SJCRH30 (cell line): Measurements from ENCODE around the gene GLDC. TPM values are rescaled to one million over a fixed set of nuclear protein-coding genes. Genes with fewer than 3 reads are reported as not detected.
"Not testable (repeated sequence)": the region's sequence is repeated elsewhere in the genome, so short reads cannot be mapped to it uniquely, and the experiment has no call there.

ENCODE experiments used
- DNase-seq, 2 experiments: peaks; one replicate each; pipeline ENCODE4 v3.0.0-alpha.2; 2015 to 2020
- H3K27ac ChIP-seq: fragments of 250-450 bp; sonication (Bioruptor Pico); 2 replicates; pipeline ENCODE4 v1.5.1; 2020; ENCODE audit warnings: mild to moderate bottlenecking, moderate library complexity
- H3K27me3 ChIP-seq: fragments of 250-450 bp; sonication (Bioruptor Pico); 2 replicates; pipeline ENCODE4 v1.5.1; 2020; ENCODE audit warnings: mild to moderate bottlenecking, moderate library complexity
- H3K36me3 ChIP-seq: fragments of 250-450 bp; sonication (Bioruptor Pico); 2 replicates; pipeline ENCODE4 v1.5.1; 2020; ENCODE audit warnings: mild to moderate bottlenecking, moderate library complexity
- H3K4me1 ChIP-seq: fragments of 250-450 bp; sonication (Bioruptor Pico); 2 replicates; pipeline ENCODE4 v1.5.1; 2020; ENCODE audit warnings: mild to moderate bottlenecking, moderate library complexity
- H3K4me3 ChIP-seq: fragments of 250-450 bp; sonication (Bioruptor Pico); 2 replicates; pipeline ENCODE4 v1.5.1; 2020; ENCODE audit warnings: mild to moderate bottlenecking, moderate library complexity
- H3K9me3 ChIP-seq: fragments of 250-450 bp; sonication (Bioruptor Pico); replicated peaks from 2 replicates; pipeline ENCODE4 v1.5.1; 2020; ENCODE audit warnings: mild to moderate bottlenecking, moderate library complexity
- total RNA-seq: library from RNA; depleted of rRNA; stranded (reverse); fragments of >200 nt; shearing (Covaris generic); gene quantifications from 2 replicates; pipeline ENCODE4 v1.2.3, GENCODE V29; 2014; rRNA removed

GLDC gene
- not detected in 2 replicates for total RNA-seq

GRCh38 chr9:6645355-6646292 lies at the start of gene GLDC:
Gene GLDC (minus strand): TSS chr9:6645729. CDS start chr9:6645499, 230 bp downstream.
- Histone ChIP-seq H3K4me1 (no peaks in the 10 kb centered on the region), H3K27ac (no peak within 1 kb of the TSS), H3K9me3 (no peaks in the 10 kb centered on the region), H3K27me3 (no peaks in the 10 kb centered on the region), H3K4me3 (no peak within 1 kb of the TSS), H3K36me3 (no peaks in the 10 kb centered on the region)
- no peak for DNase-seq

GRCh38 chr9:6692881-6693361 lies 47.4 kb upstream of the GLDC start:
- Histone ChIP-seq H3K4me1 (no peaks in the 10 kb centered on the region), H3K36me3 (no peaks in the 10 kb centered on the region), H3K27me3 (no peaks in the 10 kb centered on the region), H3K4me3 (no peak overlapping the region), H3K9me3 (no peaks in the 10 kb centered on the region), H3K27ac (no peak overlapping the region)
- no peak for DNase-seq

- no peaks in the 10 kb centered on the region for H3K36me3 ChIP-seq
- no peaks in the 10 kb centered on the region for H3K4me1 ChIP-seq
- H3K27me3 ChIP-seq: no peaks in the 10 kb centered on the region
- no peaks in the 10 kb centered on the region for H3K9me3 ChIP-seq
- no peak overlapping the region for H3K27ac ChIP-seq
- H3K4me3 ChIP-seq: no peak overlapping the region
- DNase-seq: no peak
Measured at GRCh38 chr9:6692433-6692832, 46.9 kb upstream of the GLDC start.

GRCh38 chr9:6690675-6691070 lies 45.1 kb upstream of the GLDC start:
- not testable (repeated sequence) for H3K4me3 ChIP-seq, H3K4me1 ChIP-seq, H3K9me3 ChIP-seq, DNase-seq, H3K27ac ChIP-seq, H3K27me3 ChIP-seq, H3K36me3 ChIP-seq

GRCh38 chr9:6689893-6690674 lies 44.6 kb upstream of the GLDC start:
- Histone ChIP-seq H3K27ac (no peak overlapping the region), H3K36me3 (no peaks in the 10 kb centered on the region), H3K9me3 (no peaks in the 10 kb centered on the region), H3K27me3 (no peaks in the 10 kb centered on the region), H3K4me1 (no peaks in the 10 kb centered on the region), H3K4me3 (no peak overlapping the region)
- no peak for DNase-seq

GRCh38 chr9:6687180-6687579 lies 41.7 kb upstream of the GLDC start:
- DNase-seq: no peak
- no peaks in the 10 kb centered on the region for H3K4me1 ChIP-seq
- no peaks in the 10 kb centered on the region for H3K9me3 ChIP-seq
- no peaks in the 10 kb centered on the region for H3K27me3 ChIP-seq
- H3K4me3 ChIP-seq: no peak overlapping the region
- no peaks in the 10 kb centered on the region for H3K36me3 ChIP-seq
- no peak overlapping the region for H3K27ac ChIP-seq

GRCh38 chr9:6686396-6686795 lies 40.9 kb upstream of the GLDC start:
- no peaks in the 10 kb centered on the region for H3K4me1 ChIP-seq
- no peak overlapping the region for H3K4me3 ChIP-seq
- no peak for DNase-seq
- H3K36me3 ChIP-seq: no peaks in the 10 kb centered on the region
- no peaks in the 10 kb centered on the region for H3K27me3 ChIP-seq
- H3K9me3 ChIP-seq: no peaks in the 10 kb centered on the region
- no peak overlapping the region for H3K27ac ChIP-seq

- no peaks in the 10 kb centered on the region for H3K9me3 ChIP-seq
- H3K27me3 ChIP-seq: no peaks in the 10 kb centered on the region
- peak overlapping the region; percentile 75 for H3K4me3 ChIP-seq
- H3K36me3 ChIP-seq: no peaks in the 10 kb centered on the region
- DNase-seq: no peak
- H3K4me1 ChIP-seq: no peaks in the 10 kb centered on the region
- peak overlapping the region; percentile 90 for H3K27ac ChIP-seq
Measured at GRCh38 chr9:6681957-6682501, 36.5 kb upstream of the GLDC start.

GRCh38 chr9:6681147-6681956 lies 35.8 kb upstream of the GLDC start:
- Histone ChIP-seq H3K9me3 (no peaks in the 10 kb centered on the region), H3K4me3 (peak overlapping the region; percentile 75), H3K4me1 (no peaks in the 10 kb centered on the region), H3K27ac (peak overlapping the region; percentile 90), H3K27me3 (no peaks in the 10 kb centered on the region), H3K36me3 (no peaks in the 10 kb centered on the region)
- peak; percentile 92 to 95 for DNase-seq

- no peaks in the 10 kb centered on the region for H3K27me3 ChIP-seq
- peak overlapping the region; percentile 75 for H3K4me3 ChIP-seq
- no peaks in the 10 kb centered on the region for H3K36me3 ChIP-seq
- peak in 1 of 2 experiments; percentile 44 for DNase-seq
- no peaks in the 10 kb centered on the region for H3K9me3 ChIP-seq
- H3K27ac ChIP-seq: peak overlapping the region; percentile 90
- H3K4me1 ChIP-seq: no peaks in the 10 kb centered on the region
Measured at GRCh38 chr9:6680797-6681146, 35.2 kb upstream of the GLDC start.

- no peak for DNase-seq
- Histone ChIP-seq H3K9me3 (no peaks in the 10 kb centered on the region), H3K27me3 (no peaks in the 10 kb centered on the region), H3K36me3 (no peaks in the 10 kb centered on the region), H3K27ac (no peak overlapping the region), H3K4me1 (no peaks in the 10 kb centered on the region), H3K4me3 (no peak overlapping the region)
Measured at GRCh38 chr9:6677803-6678202, 32.3 kb upstream of the GLDC start.

GRCh38 chr9:6676254-6676921 lies 30.9 kb upstream of the GLDC start:
- Histone ChIP-seq H3K4me1 (no peaks in the 10 kb centered on the region), H3K4me3 (no peak overlapping the region), H3K9me3 (no peaks in the 10 kb centered on the region), H3K36me3 (no peaks in the 10 kb centered on the region), H3K27ac (no peak overlapping the region), H3K27me3 (no peaks in the 10 kb centered on the region)
- no peak for DNase-seq

- Histone ChIP-seq H3K27me3 (no peaks in the 10 kb centered on the region), H3K27ac (no peak overlapping the region), H3K36me3 (no peaks in the 10 kb centered on the region), H3K4me3 (no peak overlapping the region), H3K4me1 (no peaks in the 10 kb centered on the region), H3K9me3 (no peaks in the 10 kb centered on the region)
- DNase-seq: no peak
Measured at GRCh38 chr9:6675268-6675667, 29.7 kb upstream of the GLDC start.
